H9 (cell line): Measurements from ENCODE around the gene CLDN10. TPM values are rescaled to one million over a fixed set of nuclear protein-coding genes. Genes with fewer than 3 reads are reported as not detected.
"Not testable (repeated sequence)": the region's sequence is repeated elsewhere in the genome, so short reads cannot be mapped to it uniquely, and the experiment has no call there.

Source experiments
- DNase-seq: peaks from one replicate; pipeline ENCODE4 v3.0.0-alpha.2; 2017
- H2AFZ ChIP-seq: one replicate; pipeline ENCODE4 v1.6.1; 2013; ENCODE audit warnings: mild to moderate bottlenecking, low read length, control low read depth, moderate library complexity
- H2AK5ac ChIP-seq: 2 replicates; pipeline ENCODE4 v1.6.1; 2013; ENCODE audit warnings: low read length, control low read depth, mixed read lengths; ENCODE audit not compliant: insufficient read length
- H2BK120ac ChIP-seq: one replicate; pipeline ENCODE4 v1.6.1; 2013; ENCODE audit warnings: low read depth, mild to moderate bottlenecking, low read length, control low read depth, inconsistent platforms; ENCODE audit not compliant: poor library complexity, severe bottlenecking
- H2BK12ac ChIP-seq: 2 replicates; pipeline ENCODE4 v1.6.1; 2013; ENCODE audit warnings: low read length, control low read depth, mixed read lengths, low read depth; ENCODE audit not compliant: insufficient read length
- H2BK15ac ChIP-seq: 2 replicates; pipeline ENCODE4 v1.6.1; 2013; ENCODE audit warnings: low read depth, low read length, control low read depth
- H2BK20ac ChIP-seq: one replicate; pipeline ENCODE4 v1.6.1; 2013; ENCODE audit warnings: low read depth, mild to moderate bottlenecking, low read length, control low read depth, inconsistent platforms; ENCODE audit not compliant: poor library complexity, severe bottlenecking
- H2BK5ac ChIP-seq: 2 replicates; pipeline ENCODE4 v1.6.1; 2013; ENCODE audit warnings: low read length, control low read depth, mixed read lengths; ENCODE audit not compliant: insufficient read length
- H3K14ac ChIP-seq: 2 replicates; pipeline ENCODE4 v1.6.1; 2013; ENCODE audit warnings: low read length, control low read depth; ENCODE audit not compliant: insufficient read depth
- H3K18ac ChIP-seq: 2 replicates; pipeline ENCODE4 v1.6.1; 2013; ENCODE audit warnings: low read depth, mild to moderate bottlenecking, mixed read lengths, low read length, control low read depth; ENCODE audit not compliant: insufficient read length
- H3K23ac ChIP-seq: 2 replicates; pipeline ENCODE4 v1.6.1; 2013; ENCODE audit warnings: low read length, control low read depth, mixed read lengths, low read depth; ENCODE audit not compliant: insufficient read length
- H3K23me2 ChIP-seq: 2 replicates; pipeline ENCODE4 v1.6.1; 2013; ENCODE audit warnings: low read depth, mild to moderate bottlenecking, mixed read lengths, low read length, control low read depth; ENCODE audit not compliant: insufficient read length, poor library complexity, severe bottlenecking
- H3K27ac ChIP-seq: 2 replicates; pipeline ENCODE4 v1.5.1; 2013; ENCODE audit warnings: low read length, control low read depth, mixed read lengths, low read depth; ENCODE audit not compliant: insufficient read length
- H3K27me3 ChIP-seq: 2 replicates; pipeline ENCODE4 v1.6.1; 2013; ENCODE audit warnings: low read length, control low read depth, inconsistent platforms; ENCODE audit not compliant: insufficient read depth
- H3K4ac ChIP-seq: 2 replicates; pipeline ENCODE4 v1.6.1; 2013; ENCODE audit warnings: low read depth, mild to moderate bottlenecking, control low read depth, inconsistent platforms, low read length, moderate library complexity
- H3K4me1 ChIP-seq: 2 replicates; pipeline ENCODE4 v1.6.1; 2013; ENCODE audit warnings: low read length, control low read depth, inconsistent platforms; ENCODE audit not compliant: insufficient read depth
- H3K4me2 ChIP-seq: 2 replicates; pipeline ENCODE4 v1.6.1; 2013; ENCODE audit warnings: low read length, control low read depth, mixed read lengths; ENCODE audit not compliant: insufficient read length, insufficient read depth
- H3K56ac ChIP-seq: 2 replicates; pipeline ENCODE4 v1.6.1; 2013; ENCODE audit warnings: low read depth, mild to moderate bottlenecking, mixed read lengths, low read length, control low read depth; ENCODE audit not compliant: insufficient read length
- H3K79me1 ChIP-seq: 2 replicates; pipeline ENCODE4 v1.6.1; 2013; ENCODE audit warnings: low read depth, mild to moderate bottlenecking, moderate library complexity, low read length, control low read depth, inconsistent platforms; ENCODE audit not compliant: insufficient read depth, poor library complexity, severe bottlenecking
- H3K79me2 ChIP-seq: 2 replicates; pipeline ENCODE4 v1.6.1; 2013; ENCODE audit warnings: low read length, control low read depth, inconsistent platforms; ENCODE audit not compliant: insufficient read depth
- H3K9ac ChIP-seq: 2 replicates; pipeline ENCODE4 v1.6.1; 2013; ENCODE audit warnings: low read length, control low read depth, mixed read lengths; ENCODE audit not compliant: insufficient read length; ENCODE audit errors: extremely low read depth
- H3K9me3 ChIP-seq: one replicate; pipeline ENCODE4 v1.6.1; 2013; ENCODE audit warnings: low read depth, low read length, inconsistent platforms; ENCODE audit not compliant: control insufficient read depth
- H3T11ph ChIP-seq: one replicate; pipeline ENCODE4 v1.6.1; 2013; ENCODE audit warnings: mild to moderate bottlenecking, low read length, control low read depth, inconsistent platforms
- H4K20me1 ChIP-seq: one replicate; pipeline ENCODE4 v1.6.1; 2013; ENCODE audit not compliant: control insufficient read depth, insufficient read length, insufficient read depth
- H4K5ac ChIP-seq: 2 replicates; pipeline ENCODE4 v1.6.1; 2013; ENCODE audit warnings: low read depth, mild to moderate bottlenecking, mixed read lengths, low read length, control low read depth; ENCODE audit not compliant: insufficient read length
- H4K8ac ChIP-seq: replicated peaks from 2 replicates; pipeline ENCODE4 v1.6.1; 2013; ENCODE audit warnings: low read length, control low read depth, mixed read lengths, low read depth; ENCODE audit not compliant: insufficient read length
- H4K91ac ChIP-seq: 2 replicates; pipeline ENCODE4 v1.6.1; 2013; ENCODE audit warnings: low read depth, mild to moderate bottlenecking, moderate library complexity, mixed read lengths, low read length, control low read depth; ENCODE audit not compliant: insufficient read length
- H3K27ac Mint-ChIP-seq, 3 experiments: 2 replicates in 2 of 3; 3 replicates in 1 of 3; pipeline ENCODE4 v1.8.0; 2020 to 2021; ENCODE audit warnings: mixed read lengths in 3 of 3, mild to moderate bottlenecking in 1 of 3, moderate library complexity in 1 of 3
- H3K27me3 Mint-ChIP-seq: 2 replicates; pipeline ENCODE4 v1.8.0; 2021; ENCODE audit warnings: low read depth, mild to moderate bottlenecking, moderate library complexity, mixed read lengths
- H3K36me3 Mint-ChIP-seq, 3 experiments: 2 replicates in 2 of 3; 3 replicates in 1 of 3; pipeline ENCODE4 v1.8.0; 2020 to 2021; ENCODE audit warnings: low read depth in 3 of 3, mixed read lengths in 3 of 3; ENCODE audit not compliant: insufficient read depth in 1 of 3
- H3K4me1 Mint-ChIP-seq, 2 experiments: 2 replicates each; pipeline ENCODE4 v1.8.0; 2020; ENCODE audit warnings: mixed read lengths in 2 of 2
- H3K4me3 Mint-ChIP-seq, 2 experiments: 2 replicates in 1 of 2; 3 replicates in 1 of 2; pipeline ENCODE4 v1.8.0; 2020 to 2021; ENCODE audit warnings: mild to moderate bottlenecking in 2 of 2, mixed read lengths in 2 of 2, moderate library complexity in 1 of 2
- H3K9me3 Mint-ChIP-seq, 2 experiments: 2 replicates in 1 of 2; 3 replicates in 1 of 2; pipeline ENCODE4 v1.8.0; 2020; ENCODE audit warnings: mild to moderate bottlenecking in 2 of 2, mixed read lengths in 2 of 2, moderate library complexity in 1 of 2
- WGBS: extraction: QIAGEN DNeasy Blood & Tissue Kit; methylation state at CpG from one replicate; pipeline ENCODE4 v1.1.7; 2013; ENCODE audit warnings: missing lambda C conversion rate, low lambda C conversion rate, mixed read lengths; ENCODE audit not compliant: insufficient read length; ENCODE audit errors: extremely low coverage; 5-methylcytosine and 5-hydroxymethylcytosine counted together
- total RNA-seq: library from RNA; stranded (reverse); gene quantifications from 2 replicates; pipeline ENCODE4 v1.2.1, GENCODE V29; 2021
- TF ChIP-seq, protein P1 (sequence below): fragments of 200-600 bp; sonication (generic); conservative IDR thresholded peaks from 3 replicates; pipeline ENCODE4 v1.8.0; 2021; ENCODE audit warnings: antibody characterized with exemption, mild to moderate bottlenecking

CLDN10 gene
- total RNA-seq, 1 experiment from 2014 or later = 20.7 TPM

DNA sequence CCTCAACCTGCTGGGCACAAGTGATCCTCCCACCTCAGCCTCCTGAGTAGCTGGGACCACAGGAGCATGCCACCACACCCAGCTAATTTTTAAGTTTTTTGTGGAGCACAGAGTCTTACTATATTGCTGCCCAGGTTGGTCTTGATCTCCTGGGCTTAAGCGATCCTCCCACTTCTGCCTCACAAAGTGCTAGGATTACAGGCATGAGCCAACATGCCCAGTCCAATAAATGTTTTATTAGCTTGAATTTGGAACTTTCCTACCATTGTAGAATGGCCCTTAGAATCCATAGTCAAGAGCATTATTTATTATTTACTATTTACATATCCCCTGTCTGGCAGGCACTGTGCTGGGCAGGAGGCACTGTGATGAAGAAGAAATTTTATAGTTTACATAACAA lies 39.6 kb upstream of the CLDN10 start:
- no peak overlapping the region for H4K5ac ChIP-seq
- peaks cover 4% of the 10 kb centered on the region; the same call in 1 of the 2 replicates for H3K4me1 ChIP-seq
- H3K9ac ChIP-seq = no peak overlapping the region
- Mint-ChIP-seq H3K27ac (no peak overlapping the region), H3K27me3 (peaks cover 2% of the 10 kb centered on the region; the same call in 1 of the 2 replicates), H3K4me1 (peaks cover 8 to 11% of the 10 kb centered on the region in 2 experiments), H3K9me3 (no peaks in the 10 kb centered on the region), H3K36me3 (no peaks in the 10 kb centered on the region), H3K4me3 (no peak overlapping the region)
- no peak overlapping the region for H2BK15ac ChIP-seq
- H2BK120ac ChIP-seq = no peak overlapping the region
- no peak overlapping the region for H2BK12ac ChIP-seq
- H3K14ac ChIP-seq = no peak overlapping the region
- H2AFZ ChIP-seq = no peak overlapping the region
- H3K56ac ChIP-seq = no peak overlapping the region
- H2AK5ac ChIP-seq = no peak overlapping the region
- H3K18ac ChIP-seq = no peak overlapping the region
- H3K23me2 ChIP-seq = no peaks in the 10 kb centered on the region
- TF ChIP-seq, protein P1, sequence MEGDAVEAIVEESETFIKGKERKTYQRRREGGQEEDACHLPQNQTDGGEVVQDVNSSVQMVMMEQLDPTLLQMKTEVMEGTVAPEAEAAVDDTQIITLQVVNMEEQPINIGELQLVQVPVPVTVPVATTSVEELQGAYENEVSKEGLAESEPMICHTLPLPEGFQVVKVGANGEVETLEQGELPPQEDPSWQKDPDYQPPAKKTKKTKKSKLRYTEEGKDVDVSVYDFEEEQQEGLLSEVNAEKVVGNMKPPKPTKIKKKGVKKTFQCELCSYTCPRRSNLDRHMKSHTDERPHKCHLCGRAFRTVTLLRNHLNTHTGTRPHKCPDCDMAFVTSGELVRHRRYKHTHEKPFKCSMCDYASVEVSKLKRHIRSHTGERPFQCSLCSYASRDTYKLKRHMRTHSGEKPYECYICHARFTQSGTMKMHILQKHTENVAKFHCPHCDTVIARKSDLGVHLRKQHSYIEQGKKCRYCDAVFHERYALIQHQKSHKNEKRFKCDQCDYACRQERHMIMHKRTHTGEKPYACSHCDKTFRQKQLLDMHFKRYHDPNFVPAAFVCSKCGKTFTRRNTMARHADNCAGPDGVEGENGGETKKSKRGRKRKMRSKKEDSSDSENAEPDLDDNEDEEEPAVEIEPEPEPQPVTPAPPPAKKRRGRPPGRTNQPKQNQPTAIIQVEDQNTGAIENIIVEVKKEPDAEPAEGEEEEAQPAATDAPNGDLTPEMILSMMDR = no peak
- H4K91ac ChIP-seq = no peak overlapping the region
- H2BK5ac ChIP-seq = no peak overlapping the region
- H3T11ph ChIP-seq = no peak overlapping the region
- no peaks in the 10 kb centered on the region for H3K79me1 ChIP-seq
- no peak overlapping the region for H2BK20ac ChIP-seq
- no peaks in the 10 kb centered on the region for H3K79me2 ChIP-seq
- no peak overlapping the region for H3K4ac ChIP-seq
- no peaks in the 10 kb centered on the region for H4K20me1 ChIP-seq
- no peak for DNase-seq
- H3K27me3 ChIP-seq = no peaks in the 10 kb centered on the region
- no peak overlapping the region for H3K4me2 ChIP-seq
- H4K8ac ChIP-seq = no peak overlapping the region
- H3K23ac ChIP-seq = no peak overlapping the region
- no peaks in the 10 kb centered on the region for H3K9me3 ChIP-seq
- no peak overlapping the region for H3K27ac ChIP-seq
- WGBS = no CpG with 5 or more reads among the region's 1 CpG

DNA sequence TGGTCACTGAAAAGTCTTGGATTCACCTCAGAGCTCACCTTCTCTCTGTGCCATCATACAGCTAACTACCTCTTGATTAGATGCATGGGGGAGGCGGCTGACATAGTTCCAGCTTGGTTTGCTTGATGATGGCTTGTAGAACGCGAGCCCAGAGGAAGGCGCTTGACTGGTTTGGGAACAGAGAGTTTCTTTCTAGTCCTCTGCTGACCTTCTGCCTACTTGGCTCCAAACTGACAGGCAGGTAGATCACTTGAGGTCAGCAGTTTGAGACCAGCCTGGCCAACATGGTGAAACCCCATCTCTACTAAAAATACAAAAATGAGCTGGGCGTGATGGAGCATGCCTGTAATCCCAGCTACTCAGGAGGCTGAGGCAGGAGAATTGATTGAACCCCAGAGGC lies 36.9 kb upstream of the CLDN10 start:
- not testable (repeated sequence) for H3K4me1 ChIP-seq, H3K23ac ChIP-seq, H4K91ac ChIP-seq, H3T11ph ChIP-seq, H2BK5ac ChIP-seq, H3K4me2 ChIP-seq, H2AFZ ChIP-seq, H3K23me2 ChIP-seq, H4K20me1 ChIP-seq, H2AK5ac ChIP-seq, DNase-seq, H3K18ac ChIP-seq, H3K79me1 ChIP-seq, H4K5ac ChIP-seq, H3K14ac ChIP-seq, H3K79me2 ChIP-seq, H3K27ac Mint-ChIP-seq, H4K8ac ChIP-seq, H3K36me3 Mint-ChIP-seq, H3K56ac ChIP-seq, H3K9me3 Mint-ChIP-seq, H3K27me3 ChIP-seq, H3K9ac ChIP-seq, H2BK20ac ChIP-seq, H3K4me3 Mint-ChIP-seq, H2BK12ac ChIP-seq, H3K27me3 Mint-ChIP-seq, H3K4ac ChIP-seq, H3K9me3 ChIP-seq, H3K27ac ChIP-seq, H2BK15ac ChIP-seq, H2BK120ac ChIP-seq
- no CpG with 5 or more reads among the region's 5 CpGs for WGBS
- H3K4me1 Mint-ChIP-seq = peaks cover 8 to 11% of the 10 kb centered on the region in 2 experiments
